HG02870 (cell line): ENCODE measurements around the gene GFM2.
"Not testable (repeated sequence)": the region's sequence is repeated elsewhere in the genome, so short reads cannot be mapped to it uniquely, and the experiment has no call there.

Source experiments
- ATAC-seq: cut with Tn5 transposase; IDR thresholded peaks from one replicate; pipeline ENCODE4 v1.9.1; 2021; ENCODE audit warnings: mild to moderate bottlenecking, moderate library complexity; ENCODE audit not compliant: unreplicated experiment

The GFM2 gene

GRCh38 chr5:74766849-74767578 lies at the start of gene GFM2, which contains the start of gene NSA2:
Gene GFM2 (minus strand): TSS chr5:74767117. CDS start chr5:74763742, 3,375 bp downstream.
Gene NSA2 (plus strand): TSS chr5:74767249. CDS start chr5:74767361, 112 bp downstream.
- ATAC-seq = peak; percentile 81

- ATAC-seq = no peak
Observed at GRCh38 chr5:74810915-74811314, 44.0 kb upstream of the GFM2 start.

- no peak for ATAC-seq
Observed at GRCh38 chr5:74801941-74802340, 35.0 kb upstream of the GFM2 start.

GRCh38 chr5:74801197-74801596 lies 34.3 kb upstream of the GFM2 start:
- no peak for ATAC-seq

GRCh38 chr5:74798977-74799911 lies 32.3 kb upstream of the GFM2 start:
- no peak for ATAC-seq

GRCh38 chr5:74791669-74792068 lies 24.8 kb upstream of the GFM2 start:
- ATAC-seq = not testable (repeated sequence)

- ATAC-seq = no peak
Observed at GRCh38 chr5:74787424-74787823, 20.5 kb upstream of the GFM2 start.

GRCh38 chr5:74786851-74787250 lies 19.9 kb upstream of the GFM2 start:
- no peak for ATAC-seq

GRCh38 chr5:74778609-74779008 lies 11.7 kb upstream of the GFM2 start:
- no peak for ATAC-seq

GRCh38 chr5:74772359-74772758 lies 5.4 kb upstream of the GFM2 start:
- ATAC-seq = no peak

GRCh38 chr5:74767579-74767913 lies 629 bp upstream of the GFM2 start:
- peak; percentile 20 for ATAC-seq

- no peak for ATAC-seq
Observed at GRCh38 chr5:74766418-74766848, 484 bp downstream of the GFM2 start.

- no peak for ATAC-seq
Observed at GRCh38 chr5:74765929-74766328, 988 bp downstream of the GFM2 start.

- no peak for ATAC-seq
Observed at GRCh38 chr5:74765201-74765600, 1.7 kb downstream of the GFM2 start.

GRCh38 chr5:74763504-74763903 lies 3.4 kb downstream of the GFM2 start:
- ATAC-seq = no peak

- ATAC-seq = no peak
Observed at GRCh38 chr5:74762599-74762998, 4.3 kb downstream of the GFM2 start.

- ATAC-seq = no peak
Observed at GRCh38 chr5:74761241-74761640, 5.7 kb downstream of the GFM2 start.

- ATAC-seq = not testable (repeated sequence)
Observed at GRCh38 chr5:74748742-74749141, 18.2 kb downstream of the GFM2 start.

- no peak for ATAC-seq
Observed at GRCh38 chr5:74738406-74738805, 28.5 kb downstream of the GFM2 start.

- ATAC-seq = no peak
Observed at GRCh38 chr5:74736759-74737158, 30.2 kb downstream of the GFM2 start.

- no peak for ATAC-seq
Observed at GRCh38 chr5:74725331-74725730, 41.6 kb downstream of the GFM2 start.

GRCh38 chr5:74722271-74722670 lies 44.6 kb downstream of the GFM2 start:
- no peak for ATAC-seq
